Omental fat pad (tissue), 4 donors: ENCODE data around the gene KIF2C. TPM values are rescaled to one million over a fixed set of nuclear protein-coding genes. Genes with fewer than 3 reads are reported as not detected.

Source experiments
- ATAC-seq: fragments of 150-250 bp; one replicate; pipeline ENCODE4 v1.9.1; 2016; ENCODE audit warnings: mild to moderate bottlenecking, moderate library complexity; ENCODE audit not compliant: low FRiP score
- DNase-seq: peaks from one replicate; pipeline ENCODE4 v3.0.0-alpha.2; 2019; ENCODE audit warnings: low spot score
- CTCF ChIP-seq, 3 donors: fragments of 450-650 bp; IDR thresholded peaks; one replicate each; pipeline ENCODE4 v1.5.1; 2016 to 2017; ENCODE audit warnings: antibody characterized with exemption in 3 of 3, mild to moderate bottlenecking in 3 of 3, moderate library complexity in 2 of 3
- total RNA-seq, 4 donors: library from RNA; depleted of rRNA; stranded (reverse); fragments of >200 nt; gene quantifications; one replicate each; pipeline ENCODE4 v1.1.0, GENCODE V29; 2016

The KIF2C gene
- total RNA-seq, 4 donors from 2014 or later, result 0.19 to 2.8 (median 0.93) TPM

GRCh38 chr1:44778705-44779576 is 39.3 kb downstream of the KIF2C start:
- TF ChIP-seq CTCF (IDR thresholded peaks at IDR 0.05), result no peak
- ATAC-seq (no peak), DNase-seq (no peak)

DNA sequence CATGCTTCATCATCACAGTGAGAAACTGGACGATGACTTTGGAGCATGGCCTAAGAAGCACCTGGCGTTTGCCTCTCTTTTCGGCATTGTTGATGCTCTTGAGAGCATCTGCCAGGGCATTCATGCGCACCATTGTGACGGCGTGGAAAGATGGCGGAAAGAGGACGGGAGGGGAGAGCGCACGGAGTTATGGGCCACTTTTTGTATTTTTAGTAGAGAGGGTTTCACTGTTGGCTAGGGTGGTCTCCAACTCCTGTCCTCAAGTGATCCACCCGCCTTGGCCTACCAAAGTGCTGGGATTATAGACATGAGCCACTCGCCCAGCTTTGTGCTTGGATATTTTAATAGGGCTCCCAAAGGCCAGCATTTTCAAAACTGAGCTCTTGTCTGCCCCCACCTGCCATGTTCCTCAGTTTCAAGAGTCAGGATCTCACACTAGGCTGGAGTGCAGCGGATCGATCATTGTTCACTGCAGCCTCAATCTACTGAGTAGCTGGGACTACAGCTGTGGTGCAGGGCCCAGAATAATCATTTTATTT is 41.0 kb downstream of the KIF2C start:
- no peak for DNase-seq
- TF ChIP-seq CTCF (IDR thresholded peaks at IDR 0.05), result no peak
- ATAC-seq, result no peak

GRCh38 chr1:44783697-44784093 is 44.1 kb downstream of the KIF2C start:
- no peak for TF ChIP-seq CTCF (IDR thresholded peaks at IDR 0.05)
- ATAC-seq (no peak), DNase-seq (no peak)

DNA sequence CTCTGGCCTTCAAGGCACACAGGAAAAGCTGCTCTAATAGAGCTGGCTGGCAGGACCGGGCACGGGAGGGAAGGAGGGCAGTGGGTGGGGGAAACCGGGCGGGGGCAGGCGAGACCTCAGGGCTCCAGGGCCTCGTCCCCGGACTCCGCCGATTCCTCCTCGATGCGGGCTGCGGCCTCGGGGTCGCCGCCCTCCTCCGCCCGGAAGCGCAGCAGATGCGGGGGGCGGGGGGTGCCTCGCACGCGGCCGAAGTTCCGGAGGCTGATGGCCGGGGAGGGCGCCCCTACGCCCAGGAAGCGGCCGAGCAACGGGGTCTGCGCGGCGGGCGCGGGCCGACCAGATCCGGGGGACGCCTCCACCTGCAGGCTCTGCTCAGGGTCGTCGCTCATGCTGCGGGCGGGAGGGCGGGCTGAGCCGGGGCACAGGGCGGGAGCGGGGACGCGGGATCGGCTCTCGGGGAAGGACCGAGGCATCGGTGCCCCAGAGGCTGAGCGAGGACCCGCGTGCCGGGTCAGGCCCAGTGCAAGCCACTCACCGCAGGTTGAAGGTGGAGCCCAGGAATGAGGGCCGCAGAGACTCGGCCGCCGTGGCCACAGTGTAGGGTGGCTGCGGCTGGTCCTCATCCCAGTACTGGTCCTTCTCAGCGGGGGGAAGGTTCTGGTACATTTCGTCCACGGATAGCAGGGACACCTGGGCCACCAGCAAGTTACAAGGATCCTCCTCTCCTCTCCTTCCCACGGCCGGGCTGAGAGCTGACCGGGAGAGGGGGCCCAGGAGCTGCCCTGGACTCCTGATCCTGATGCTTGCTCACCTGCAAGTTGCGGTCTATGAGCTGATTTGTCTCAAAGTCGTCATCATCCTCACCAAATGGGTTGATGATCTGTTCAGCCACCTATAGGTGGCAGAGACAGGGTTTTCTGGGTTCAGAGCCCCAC is 44.7 kb downstream of the KIF2C start:
- TF ChIP-seq CTCF (IDR thresholded peaks at IDR 0.05), result no peak
- ATAC-seq (no peak), DNase-seq (no peak)

- TF ChIP-seq CTCF (IDR thresholded peaks at IDR 0.05), result no peak
- no peak for DNase-seq
- ATAC-seq, result no peak
Observed at GRCh38 chr1:44785029-44785380, 45.4 kb downstream of the KIF2C start.

- DNase-seq (no peak), ATAC-seq (no peak)
Observed at GRCh38 chr1:44785501-44786137, 46.0 kb downstream of the KIF2C start.

More at GRCh38 chr1:44785501-44786137, 46.0 kb downstream of the KIF2C start:
- TF ChIP-seq CTCF (IDR thresholded peaks at IDR 0.05), result no peak
